Keratinocyte (primary cell): ENCODE results near the gene TNS1. TPM values are rescaled to one million over a fixed set of nuclear protein-coding genes. Genes with fewer than 3 reads are reported as not detected.

Source experiments
- DNase-seq: peaks from one replicate; pipeline ENCODE4 v3.0.0-alpha.2; 2011; ENCODE audit warnings: low read depth, missing footprints, low spot score
- FAIRE-seq: peaks from 2 replicates; lab custom pipeline; 2011; peaks lifted over from hg19 to GRCh38; lab: Jason Lieb, UNC
- H2AFZ ChIP-seq: 2 replicates; pipeline ENCODE4 v1.6.0; 2012; ENCODE audit warnings: low read length, control low read depth, inconsistent platforms; ENCODE audit not compliant: control insufficient read depth
- H3K27ac ChIP-seq: 2 replicates; pipeline ENCODE4 v1.5.1; 2011; ENCODE audit warnings: low read length; ENCODE audit not compliant: control insufficient read depth, insufficient read depth
- H3K27me3 ChIP-seq: 3 replicates; pipeline ENCODE4 v1.6.0; 2011; ENCODE audit warnings: low read length; ENCODE audit not compliant: control insufficient read depth, insufficient read depth; ENCODE audit errors: extremely low read depth
- H3K36me3 ChIP-seq, 2 experiments: 2 replicates in 1 of 2; 3 replicates in 1 of 2; pipeline ENCODE4 v1.5.1; 2011; ENCODE audit warnings: low read length in 2 of 2, mild to moderate bottlenecking in 1 of 2; ENCODE audit not compliant: control insufficient read depth in 2 of 2, insufficient read depth in 2 of 2; ENCODE audit errors: extremely low read depth in 1 of 2
- H3K4me1 ChIP-seq: 3 replicates; pipeline ENCODE4 v1.5.1; 2011; ENCODE audit warnings: low read length; ENCODE audit not compliant: control insufficient read depth, insufficient read depth; ENCODE audit errors: extremely low read depth
- H3K4me2 ChIP-seq: 3 replicates; pipeline ENCODE4 v1.6.0; 2011; ENCODE audit warnings: low read depth, low read length; ENCODE audit not compliant: control insufficient read depth, insufficient read depth; ENCODE audit errors: extremely low read depth
- H3K4me3 ChIP-seq, 3 experiments: fragments of 200-600 bp in 1 of 3; sonication (generic) in 1 of 3; 2 replicates in 2 of 3; 3 replicates in 1 of 3; pipeline ENCODE4 v1.5.1; 2011 to 2016; ENCODE audit warnings: low read length in 3 of 3, mild to moderate bottlenecking in 3 of 3, control low read depth in 2 of 3, inconsistent platforms in 1 of 3, low read depth in 1 of 3, mixed read lengths in 1 of 3, mixed run types in 1 of 3, moderate library complexity in 1 of 3; ENCODE audit not compliant: control insufficient read depth in 2 of 3, insufficient read depth in 2 of 3; ENCODE audit errors: extremely low read depth in 1 of 3
- H3K79me2 ChIP-seq: 2 replicates; pipeline ENCODE4 v1.6.0; 2012; ENCODE audit warnings: low read length; ENCODE audit not compliant: control insufficient read depth, insufficient read depth
- H3K9ac ChIP-seq: 3 replicates; pipeline ENCODE4 v1.6.0; 2011; ENCODE audit warnings: low read length; ENCODE audit not compliant: control insufficient read depth, insufficient read depth; ENCODE audit errors: extremely low read depth
- H3K9me1 ChIP-seq: 3 replicates; pipeline ENCODE4 v1.6.0; 2011; ENCODE audit warnings: low read length; ENCODE audit not compliant: control insufficient read depth, insufficient read depth; ENCODE audit errors: extremely low read depth
- H3K9me3 ChIP-seq: 2 replicates; pipeline ENCODE4 v1.5.1; 2012; ENCODE audit warnings: low read depth, low read length; ENCODE audit not compliant: control insufficient read depth
- H4K20me1 ChIP-seq: 3 replicates; pipeline ENCODE4 v1.6.0; 2011; ENCODE audit warnings: low read length; ENCODE audit not compliant: control insufficient read depth, insufficient read depth; ENCODE audit errors: extremely low read depth
- CTCF ChIP-seq, 3 experiments: IDR thresholded peaks in 1 of 3; conservative IDR thresholded peaks in 1 of 3; optimal IDR thresholded peaks in 1 of 3; 2 replicates in 2 of 3; 3 replicates in 1 of 3; pipeline versions ENCODE3 to v1.5.1; 2011; ENCODE audit warnings: low read length in 3 of 3, mild to moderate bottlenecking in 3 of 3, moderate library complexity in 2 of 3, control low read depth in 1 of 3, inconsistent platforms in 1 of 3; ENCODE audit not compliant: insufficient read depth in 2 of 3; ENCODE audit errors: extremely low read depth in 1 of 3
- EZH2 ChIP-seq: IDR thresholded peaks from one replicate; pipeline ENCODE4 v1.6.1; 2012; ENCODE audit warnings: inconsistent platforms, mild to moderate bottlenecking, low read length, moderate library complexity
- dilution Hi-C: fragments of 300-500 bp; cut with MboI; formaldehyde crosslinking; loops from one replicate; pipeline ENCODE4 v1.7.0; 2020; ENCODE audit warnings: low sequenced_read_pairs; ENCODE audit not compliant: extremely low pct_ligation_motif_present
- polyA plus RNA-seq, 5 experiments: library from polyadenylated mRNA; depleted of rRNA in 3 of 5; stranded (reverse) in 3 of 5; stranded (forward) in 1 of 5; unstranded in 1 of 5; fragments of >200 nt; gene quantifications; 1 replicate in 1 of 5; 2 replicates in 3 of 5; 3 replicates in 1 of 5; pipeline versions ENCODE4 v1.2.1 to v1.2.3, GENCODE V29; 2011 to 2012; ENCODE audit warnings: missing spikeins in 2 of 5, low read depth in 1 of 5, low replicate concordance in 1 of 5

The TNS1 gene
- polyA plus RNA-seq, 1 donor (not counting 4 experiments of a cell fraction or from before 2014, with no cell fraction given), result 2.5 TPM

- H3K9me3 ChIP-seq, result no peaks in the 10 kb centered on the region
- no peak for DNase-seq
- no peak overlapping the region for H3K9ac ChIP-seq
- H3K4me3 ChIP-seq, result no peak overlapping the region
- H4K20me1 ChIP-seq, result no peaks in the 10 kb centered on the region
- H3K36me3 ChIP-seq, result no peaks in the 10 kb centered on the region
- no peak overlapping the region for H2AFZ ChIP-seq
- peaks cover 25% of the 10 kb centered on the region for H3K4me1 ChIP-seq
- no peak overlapping the region for H3K4me2 ChIP-seq
- H3K27ac ChIP-seq, result no peak overlapping the region
- dilution Hi-C loops, result no loop called here
- no peaks in the 10 kb centered on the region for H3K9me1 ChIP-seq
- H3K27me3 ChIP-seq, result peaks cover 4% of the 10 kb centered on the region
- no peak for FAIRE-seq
- TF ChIP-seq CTCF (optimal IDR thresholded peaks at IDR 0.05 in 1 of 3, IDR thresholded peaks at IDR 0.05 in 1 of 3, conservative IDR thresholded peaks at IDR 0.05 in 1 of 3; ENCODE audit: extremely low read depth in 1 of 3, insufficient read depth in 2 of 3, low read length in 3 of 3) (no peak), EZH2 (no peak)
- H3K79me2 ChIP-seq, result no peaks in the 10 kb centered on the region
Measured at GRCh38 chr2:217937446-217937845, 65.3 kb downstream of the TNS1 start.

GRCh38 chr2:217936952-217937351, 65.8 kb downstream of the TNS1 start:
- Histone ChIP-seq H3K4me2 (no peak overlapping the region), H4K20me1 (no peaks in the 10 kb centered on the region), H2AFZ (no peak overlapping the region), H3K4me1 (peaks cover 25% of the 10 kb centered on the region), H3K9me1 (no peaks in the 10 kb centered on the region), H3K9me3 (no peaks in the 10 kb centered on the region), H3K36me3 (no peaks in the 10 kb centered on the region), H3K79me2 (no peaks in the 10 kb centered on the region), H3K4me3 (no peak overlapping the region), H3K27me3 (peaks cover 4% of the 10 kb centered on the region), H3K9ac (no peak overlapping the region), H3K27ac (no peak overlapping the region)
- no peak for DNase-seq
- dilution Hi-C loops, result no loop called here
- no peak for TF ChIP-seq EZH2
- TF ChIP-seq CTCF (optimal IDR thresholded peaks at IDR 0.05 in 1 of 3, IDR thresholded peaks at IDR 0.05 in 1 of 3, conservative IDR thresholded peaks at IDR 0.05 in 1 of 3; ENCODE audit: extremely low read depth in 1 of 3, insufficient read depth in 2 of 3, low read length in 3 of 3), result no peak
- FAIRE-seq, result no peak
